GM12864 (cell line): ENCODE measurements around the gene NEDD8.

ENCODE experiments used
- DNase-seq: peaks from one replicate; pipeline ENCODE4 v3.0.0-alpha.2; 2011; ENCODE audit warnings: low read depth
- H3K4me3 ChIP-seq: 2 replicates; pipeline ENCODE4 v1.5.1; 2011; ENCODE audit warnings: mild to moderate bottlenecking, low read depth, low read length, control low read depth
- TF ChIP-seq, protein P1 (sequence below): IDR thresholded peaks from 2 replicates; pipeline ENCODE4 v1.5.1; 2011; ENCODE audit warnings: low read depth, mild to moderate bottlenecking, moderate library complexity, low read length, control low read depth, inconsistent platforms; ENCODE audit errors: missing control alignments

The NEDD8 gene

GRCh38 chr14:24238527-24239037 is 6.4 kb upstream of the NEDD8 start:
- no peak for DNase-seq
- TF ChIP-seq, protein P1, sequence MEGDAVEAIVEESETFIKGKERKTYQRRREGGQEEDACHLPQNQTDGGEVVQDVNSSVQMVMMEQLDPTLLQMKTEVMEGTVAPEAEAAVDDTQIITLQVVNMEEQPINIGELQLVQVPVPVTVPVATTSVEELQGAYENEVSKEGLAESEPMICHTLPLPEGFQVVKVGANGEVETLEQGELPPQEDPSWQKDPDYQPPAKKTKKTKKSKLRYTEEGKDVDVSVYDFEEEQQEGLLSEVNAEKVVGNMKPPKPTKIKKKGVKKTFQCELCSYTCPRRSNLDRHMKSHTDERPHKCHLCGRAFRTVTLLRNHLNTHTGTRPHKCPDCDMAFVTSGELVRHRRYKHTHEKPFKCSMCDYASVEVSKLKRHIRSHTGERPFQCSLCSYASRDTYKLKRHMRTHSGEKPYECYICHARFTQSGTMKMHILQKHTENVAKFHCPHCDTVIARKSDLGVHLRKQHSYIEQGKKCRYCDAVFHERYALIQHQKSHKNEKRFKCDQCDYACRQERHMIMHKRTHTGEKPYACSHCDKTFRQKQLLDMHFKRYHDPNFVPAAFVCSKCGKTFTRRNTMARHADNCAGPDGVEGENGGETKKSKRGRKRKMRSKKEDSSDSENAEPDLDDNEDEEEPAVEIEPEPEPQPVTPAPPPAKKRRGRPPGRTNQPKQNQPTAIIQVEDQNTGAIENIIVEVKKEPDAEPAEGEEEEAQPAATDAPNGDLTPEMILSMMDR, result no peak
- H3K4me3 ChIP-seq, result no peak overlapping the region

DNA sequence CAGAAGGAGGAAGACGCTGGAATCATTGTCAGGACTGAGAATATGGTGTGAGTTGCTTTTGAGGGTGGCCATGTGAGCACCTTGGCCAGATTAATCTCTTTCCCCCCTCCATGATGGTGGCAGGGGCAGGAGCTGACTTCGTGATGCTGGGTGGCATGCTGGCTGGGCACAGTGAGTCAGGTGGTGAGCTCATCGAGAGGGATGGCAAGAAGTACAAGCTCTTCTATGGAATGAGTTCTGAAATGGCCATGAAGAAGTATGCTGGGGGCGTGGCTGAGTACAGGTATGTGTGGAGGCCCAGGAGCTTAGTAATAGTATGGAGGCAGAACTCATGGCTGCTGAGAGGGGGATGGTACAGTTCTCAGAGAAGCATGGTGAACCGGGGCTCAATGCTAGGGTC is 6.0 kb upstream of the NEDD8 start:
- no peak for DNase-seq
- TF ChIP-seq, protein P1, result no peak
- H3K4me3 ChIP-seq, result no peak overlapping the region

GRCh38 chr14:24237463-24237955 is 5.3 kb upstream of the NEDD8 start:
- TF ChIP-seq, protein P1, result no peak
- DNase-seq, result no peak
- H3K4me3 ChIP-seq, result no peak overlapping the region

DNA sequence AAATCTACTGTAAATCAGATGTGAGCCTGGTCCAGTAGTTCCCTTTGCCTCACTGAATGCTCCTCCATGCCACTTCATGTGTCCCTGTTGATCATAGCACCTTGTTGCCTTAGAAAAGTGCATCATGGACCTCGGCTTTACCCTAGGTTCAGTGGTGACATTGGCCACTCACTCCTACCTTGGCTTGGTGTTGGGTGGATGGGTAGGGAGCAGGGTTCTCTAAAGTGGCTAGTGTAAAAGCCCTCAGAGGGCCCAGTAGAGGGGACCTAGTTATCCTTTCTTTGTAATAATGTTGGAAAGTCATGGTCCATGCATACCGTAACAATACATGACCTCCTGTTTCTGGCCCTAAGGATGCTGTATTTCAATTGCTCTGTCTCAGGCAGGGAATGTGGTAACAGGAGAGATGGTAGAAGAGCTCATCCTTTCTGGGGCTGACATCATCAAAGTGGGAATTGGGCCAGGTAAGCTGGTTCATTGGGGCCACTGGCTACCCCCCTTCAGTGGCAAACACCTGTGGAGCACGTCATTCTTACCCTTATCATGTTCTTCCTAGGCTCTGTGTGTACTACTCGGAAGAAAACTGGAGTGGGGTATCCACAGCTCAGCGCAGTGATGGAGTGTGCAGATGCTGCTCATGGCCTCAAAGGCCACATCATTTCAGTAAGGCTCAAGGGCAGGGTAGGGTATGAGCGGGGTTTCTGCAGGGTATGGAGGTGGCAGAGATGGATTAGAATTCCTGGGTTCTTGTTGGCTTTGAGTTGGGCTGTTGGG is 4.7 kb upstream of the NEDD8 start:
- TF ChIP-seq, protein P1, result no peak
- no peak overlapping the region for H3K4me3 ChIP-seq
- no peak for DNase-seq

DNA sequence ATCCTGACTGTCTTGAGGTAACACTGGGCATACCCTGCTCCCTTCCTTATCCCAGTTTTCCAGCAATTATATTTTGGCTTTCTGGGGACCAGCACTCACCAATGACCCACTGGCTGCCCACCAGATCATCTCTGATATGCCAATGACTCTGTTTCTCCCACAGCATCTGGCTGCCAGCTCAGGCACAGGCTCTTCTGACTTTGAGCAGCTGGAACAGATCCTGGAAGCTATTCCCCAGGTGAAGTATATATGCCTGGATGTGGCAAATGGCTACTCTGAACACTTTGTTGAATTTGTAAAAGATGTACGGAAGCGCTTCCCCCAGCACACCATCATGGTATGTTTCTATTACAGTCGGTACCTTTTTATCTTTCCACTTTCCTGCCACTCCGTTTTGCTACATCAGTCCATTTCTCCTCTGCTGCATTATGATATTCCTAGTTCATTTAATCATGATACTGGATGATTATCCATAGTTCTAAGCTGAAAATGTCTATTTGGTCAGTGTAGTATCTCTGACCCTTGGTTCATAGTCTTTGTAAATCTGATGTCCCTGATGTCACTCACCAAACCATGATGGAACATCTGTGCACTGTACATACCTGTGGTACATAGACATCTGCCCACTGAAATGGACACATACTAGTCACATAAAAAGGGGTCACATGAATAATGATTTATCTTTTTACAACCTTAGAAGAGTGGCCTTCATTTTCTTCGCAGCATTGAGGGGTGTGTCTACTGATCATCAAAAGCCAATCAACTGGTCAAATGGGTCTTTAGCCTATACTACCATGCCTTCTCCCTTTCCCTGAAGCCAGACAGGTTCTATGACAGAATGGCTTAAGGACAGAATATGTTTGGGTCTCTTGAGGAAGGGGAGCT is 3.9 kb upstream of the NEDD8 start:
- H3K4me3 ChIP-seq, result no peak overlapping the region
- TF ChIP-seq, protein P1, result no peak
- DNase-seq, result no peak

DNA sequence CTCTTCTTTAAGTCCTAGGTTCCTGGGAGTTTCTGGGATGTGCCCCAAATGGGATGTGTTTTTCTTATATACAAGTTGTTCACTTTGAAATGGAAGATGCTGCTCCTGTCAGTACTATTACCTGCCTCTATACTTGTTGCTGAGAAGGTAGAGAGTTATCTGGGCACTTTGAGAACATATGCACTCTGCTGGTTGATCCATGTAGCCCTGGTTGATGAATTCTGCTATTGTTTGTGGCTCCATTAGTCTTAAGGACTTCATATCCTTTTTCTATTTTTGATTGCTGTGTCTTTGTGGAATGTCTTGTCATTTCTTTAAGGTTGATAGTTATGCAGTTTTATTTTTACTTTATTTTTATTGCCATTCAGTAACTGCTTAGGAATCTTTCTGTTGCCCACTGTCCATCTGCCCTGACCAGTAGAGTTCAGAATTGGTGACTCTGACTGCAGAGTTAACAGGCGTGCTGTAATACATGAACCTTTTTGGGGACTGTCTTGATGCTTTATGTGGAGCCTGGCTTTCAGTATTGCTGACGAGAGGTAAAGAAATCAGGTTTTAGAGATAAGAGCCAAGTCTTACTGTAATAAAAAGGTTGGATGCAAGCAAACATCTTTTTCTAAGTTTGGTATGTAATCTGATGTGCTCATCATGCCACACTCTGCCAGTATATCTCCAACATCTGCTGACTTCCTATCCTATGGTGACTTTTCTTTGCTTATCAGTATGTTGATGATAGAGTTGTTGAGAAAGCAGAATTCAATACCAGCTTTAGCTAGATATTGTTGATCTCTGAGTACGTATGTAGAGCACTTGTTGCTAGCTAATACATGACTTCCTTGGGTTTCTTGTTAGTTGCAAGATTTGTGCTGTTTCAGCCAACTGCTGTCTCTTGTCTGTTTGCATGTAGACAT is 2.2 kb upstream of the NEDD8 start:
- TF ChIP-seq, protein P1, result no peak
- H3K4me3 ChIP-seq, result no peak overlapping the region
- no peak for DNase-seq
